RWPE2 (cell line): ENCODE measurements around the gene AP2B1.

Source experiments
- ATAC-seq: fragments of 200-7000 bp; cut with Tn5 transposase; 3 replicates; pipeline ENCODE4 v1.9.1; 2021; ENCODE audit warnings: low read depth
- DNase-seq: peaks from one replicate; pipeline ENCODE4 v3.0.0-alpha.2; 2020; ENCODE audit warnings: low spot score
- H3K27ac ChIP-seq: fragments of 450-650 bp; 2 replicates; pipeline ENCODE4 v1.5.1; 2017; ENCODE audit warnings: mild to moderate bottlenecking; ENCODE audit not compliant: poor library complexity, severe bottlenecking
- H3K27me3 ChIP-seq: fragments of 250-450 bp; sonication (Bioruptor Pico); 2 replicates; pipeline ENCODE4 v1.5.1; 2021; ENCODE audit warnings: mild to moderate bottlenecking, moderate library complexity; ENCODE audit not compliant: insufficient read depth, poor library complexity, severe bottlenecking
- H3K36me3 ChIP-seq: fragments of 250-450 bp; sonication (Bioruptor Pico); 2 replicates; pipeline ENCODE4 v1.5.1; 2020; ENCODE audit warnings: low read depth, mild to moderate bottlenecking, moderate library complexity
- H3K4me1 ChIP-seq: fragments of 250-450 bp; sonication (Bioruptor Pico); 2 replicates; pipeline ENCODE4 v1.5.1; 2021; ENCODE audit warnings: mild to moderate bottlenecking, moderate library complexity; ENCODE audit not compliant: insufficient read depth, poor library complexity, severe bottlenecking
- H3K4me3 ChIP-seq: fragments of 250-450 bp; sonication (Bioruptor Pico); 2 replicates; pipeline ENCODE4 v1.5.1; 2021; ENCODE audit warnings: mild to moderate bottlenecking, moderate library complexity; ENCODE audit not compliant: severe bottlenecking
- H3K9me3 ChIP-seq: fragments of 250-450 bp; sonication (Bioruptor Pico); 2 replicates; pipeline ENCODE4 v1.5.1; 2021; ENCODE audit warnings: mild to moderate bottlenecking, moderate library complexity; ENCODE audit not compliant: severe bottlenecking
- CTCF ChIP-seq: fragments of 450-650 bp; IDR thresholded peaks from one replicate; pipeline ENCODE4 v1.5.1; 2017; ENCODE audit warnings: mild to moderate bottlenecking, moderate library complexity; ENCODE audit not compliant: poor library complexity, severe bottlenecking

AP2B1 gene

GRCh38 chr17:35705230-35705629 lies 118.1 kb downstream of the AP2B1 start:
- Histone ChIP-seq H3K4me1 (no peaks in the 10 kb centered on the region), H3K36me3 (peaks cover 33% of the 10 kb centered on the region), H3K4me3 (no peak overlapping the region), H3K27me3 (no peaks in the 10 kb centered on the region), H3K27ac (no peak overlapping the region), H3K9me3 (no peaks in the 10 kb centered on the region)
- no peak for DNase-seq
- no peak for TF ChIP-seq CTCF
- ATAC-seq, result no peak

GRCh38 chr17:35705705-35706104 lies 118.6 kb downstream of the AP2B1 start:
- Histone ChIP-seq H3K4me1 (no peaks in the 10 kb centered on the region), H3K27ac (no peak overlapping the region), H3K9me3 (no peaks in the 10 kb centered on the region), H3K36me3 (peaks cover 38% of the 10 kb centered on the region), H3K4me3 (no peak overlapping the region), H3K27me3 (no peaks in the 10 kb centered on the region)
- no peak for TF ChIP-seq CTCF
- ATAC-seq, result 0 out of 3 replicates have a peak, but pooled peaks have one; percentile 33
- no peak for DNase-seq

- H3K9me3 ChIP-seq, result no peaks in the 10 kb centered on the region
- DNase-seq, result no peak
Measured at GRCh38 chr17:35708149-35708548, 121.0 kb downstream of the AP2B1 start.

GRCh38 chr17:35708951-35709350 lies 121.8 kb downstream of the AP2B1 start:
- H3K4me1 ChIP-seq, result no peaks in the 10 kb centered on the region
- no peak overlapping the region for H3K27ac ChIP-seq
- DNase-seq (no peak), ATAC-seq (no peak)
- TF ChIP-seq CTCF, result no peak
- H3K9me3 ChIP-seq, result no peaks in the 10 kb centered on the region
- peaks cover 59% of the 10 kb centered on the region for H3K36me3 ChIP-seq
- H3K4me3 ChIP-seq, result no peak overlapping the region
- no peaks in the 10 kb centered on the region for H3K27me3 ChIP-seq

More at GRCh38 chr17:35708149-35708548, 121.0 kb downstream of the AP2B1 start:
- Histone ChIP-seq H3K4me1 (no peaks in the 10 kb centered on the region), H3K27ac (no peak overlapping the region), H3K36me3 (peaks cover 51% of the 10 kb centered on the region), H3K4me3 (no peak overlapping the region), H3K27me3 (no peaks in the 10 kb centered on the region)
- no peak for ATAC-seq
- TF ChIP-seq CTCF, result no peak

GRCh38 chr17:35709874-35710273 lies 122.8 kb downstream of the AP2B1 start:
- Histone ChIP-seq H3K4me3 (no peak overlapping the region), H3K36me3 (peaks cover 66% of the 10 kb centered on the region), H3K4me1 (no peaks in the 10 kb centered on the region), H3K27me3 (no peaks in the 10 kb centered on the region), H3K9me3 (no peaks in the 10 kb centered on the region), H3K27ac (no peak overlapping the region)
- no peak for TF ChIP-seq CTCF
- ATAC-seq (no peak), DNase-seq (no peak)
